Mammary epithelial cell (primary cell): ENCODE data around the gene GDF15.

Experiments used
- CTCF ChIP-seq, 2 donors: IDR thresholded peaks in 1 of 2; conservative IDR thresholded peaks in 1 of 2; 2 replicates each; pipeline ENCODE4 v1.5.1; 2011 to 2012; ENCODE audit warnings: inconsistent platforms in 2 of 2, low read length in 2 of 2, mild to moderate bottlenecking in 2 of 2, control low read depth in 1 of 2, low read depth in 1 of 2; ENCODE audit not compliant: insufficient read depth in 1 of 2; ENCODE audit errors: extremely low read depth in 1 of 2
- EZH2 ChIP-seq: IDR thresholded peaks from 2 replicates; pipeline ENCODE4 v1.6.1; 2012; ENCODE audit warnings: low read length, inconsistent platforms, borderline replicate concordance

- TF ChIP-seq CTCF (conservative IDR thresholded peaks at IDR 0.05 in 1 of 2, IDR thresholded peaks at IDR 0.05 in 1 of 2; ENCODE audit: extremely low read depth in 1 of 2, insufficient read depth in 1 of 2, low read depth in 1 of 2, low read length in 2 of 2) (no peak), EZH2 (no peak)
Observed at GRCh38 chr19:18396471-18397241, 10.7 kb downstream of the GDF15 start.
